Middle frontal gyrus (tissue), 1 donor: ENCODE measurements around the gene ZDHHC21.
"Not testable (repeated sequence)": the region's sequence is repeated elsewhere in the genome, so short reads cannot be mapped to it uniquely, and the experiment has no call there.

ENCODE experiments used
- DNase-seq: peaks from one replicate; pipeline ENCODE4 v3.0.0-alpha.2; 2015; ENCODE audit warnings: low spot score; ENCODE audit errors: extremely low spot score

Gene ZDHHC21

DNA sequence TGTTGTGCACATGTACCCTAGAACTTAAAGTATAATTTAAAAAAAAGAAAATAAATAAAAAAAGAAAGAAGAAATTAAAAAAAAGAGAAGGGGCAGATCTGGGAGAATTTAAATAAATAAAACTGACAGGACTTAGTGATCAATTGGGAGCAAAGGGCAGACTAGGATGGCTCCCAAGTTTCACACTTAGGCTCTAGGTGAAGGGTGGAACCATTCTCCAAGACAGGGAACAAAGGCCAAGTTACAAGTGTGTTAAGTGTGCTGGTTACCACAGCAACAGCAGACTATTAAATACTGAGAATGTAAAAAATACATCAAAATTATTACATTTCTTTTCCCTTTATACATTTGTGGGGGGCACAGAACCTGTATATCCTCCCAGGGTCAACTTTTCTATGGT is 7.1 kb downstream of the ZDHHC21 start:
- DNase-seq = no peak

- DNase-seq = not testable (repeated sequence)
These were observed 10.6 kb downstream of the ZDHHC21 start for GRCh38 chr9:14682616-14683015.

- DNase-seq = no peak
These were observed 14.5 kb downstream of the ZDHHC21 start for GRCh38 chr9:14678776-14679175.

DNA sequence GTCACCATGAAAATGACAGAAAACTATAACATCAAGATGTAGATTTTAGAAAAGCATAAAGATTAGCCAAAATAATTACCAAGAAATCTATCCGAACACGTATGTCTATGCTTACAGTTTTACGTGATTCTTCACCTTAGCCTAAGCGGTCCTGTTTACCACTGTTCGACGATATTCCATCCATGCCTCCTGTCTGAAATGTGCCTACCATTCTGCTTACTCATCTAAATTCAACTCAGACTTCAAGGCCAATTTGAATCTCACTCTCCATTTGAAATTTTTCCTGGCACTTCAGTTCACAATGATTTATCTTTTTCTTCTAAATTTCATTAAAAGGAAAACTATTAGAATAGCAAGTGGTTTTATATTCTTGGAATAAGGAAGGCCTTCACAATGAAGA is 15.4 kb downstream of the ZDHHC21 start:
- DNase-seq = no peak

GRCh38 chr9:14677396-14677795 is 15.8 kb downstream of the ZDHHC21 start:
- DNase-seq = no peak

DNA sequence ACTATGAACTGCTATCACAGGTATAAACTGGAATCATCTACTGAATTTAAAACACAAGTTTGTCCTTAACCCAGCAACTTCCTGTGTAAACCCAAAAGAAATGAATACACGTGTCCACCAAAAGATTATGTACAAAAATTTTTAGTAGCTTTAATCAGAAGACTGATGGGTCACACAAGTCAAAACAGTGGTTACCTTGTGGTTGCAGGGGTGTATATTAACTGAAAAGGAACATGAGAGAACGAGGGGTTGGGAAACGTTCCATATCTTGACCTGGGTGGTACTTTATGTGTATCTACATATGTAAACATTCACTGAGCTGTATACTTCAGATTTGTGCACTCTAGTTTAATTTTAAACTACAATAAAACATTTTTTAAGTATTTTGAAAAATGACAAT is 18.6 kb downstream of the ZDHHC21 start:
- no peak for DNase-seq

GRCh38 chr9:14671377-14671776 is 21.9 kb downstream of the ZDHHC21 start:
- DNase-seq = no peak

DNA sequence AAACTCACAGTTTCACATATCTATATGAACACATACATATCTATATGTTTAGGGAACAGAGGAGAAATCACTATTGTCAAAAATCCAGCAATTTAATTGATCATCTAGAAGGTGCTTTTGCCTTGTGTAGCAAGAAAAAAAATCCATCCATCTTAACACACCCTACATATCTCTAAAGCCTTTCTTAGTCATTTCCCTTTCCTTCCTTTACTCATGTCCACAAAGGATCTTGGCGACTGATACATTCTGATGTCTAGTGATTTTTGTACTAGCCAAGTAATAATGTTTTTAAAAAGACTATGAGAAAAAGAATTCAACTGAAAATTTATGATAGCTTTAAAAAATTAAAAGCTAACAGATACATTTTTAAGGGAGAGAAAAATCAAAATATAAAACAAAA is 22.5 kb downstream of the ZDHHC21 start:
- DNase-seq = no peak

DNA sequence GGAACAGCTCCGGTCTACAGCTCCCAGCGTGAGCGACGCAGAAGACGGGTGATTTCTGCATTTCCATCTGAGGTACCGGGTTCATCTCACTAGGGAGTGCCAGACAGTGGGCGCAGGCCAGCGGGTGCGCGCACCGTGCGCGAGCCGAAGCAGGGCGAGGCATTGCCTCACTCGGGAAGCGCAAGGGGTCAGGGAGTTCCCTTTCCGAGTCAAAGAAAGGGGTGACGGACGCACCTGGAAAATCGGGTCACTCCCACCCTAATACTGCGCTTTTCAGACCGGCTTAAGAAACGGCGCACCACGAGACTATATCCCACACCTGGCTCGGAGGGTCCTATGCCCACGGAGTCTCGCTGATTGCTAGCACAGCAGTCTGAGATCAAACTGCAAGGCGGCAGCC is 29.2 kb downstream of the ZDHHC21 start:
- DNase-seq = not testable (repeated sequence)

- DNase-seq = no peak
These were observed 31.2 kb downstream of the ZDHHC21 start for GRCh38 chr9:14662060-14662453.

GRCh38 chr9:14661421-14662059 is 31.7 kb downstream of the ZDHHC21 start:
- no peak for DNase-seq

DNA sequence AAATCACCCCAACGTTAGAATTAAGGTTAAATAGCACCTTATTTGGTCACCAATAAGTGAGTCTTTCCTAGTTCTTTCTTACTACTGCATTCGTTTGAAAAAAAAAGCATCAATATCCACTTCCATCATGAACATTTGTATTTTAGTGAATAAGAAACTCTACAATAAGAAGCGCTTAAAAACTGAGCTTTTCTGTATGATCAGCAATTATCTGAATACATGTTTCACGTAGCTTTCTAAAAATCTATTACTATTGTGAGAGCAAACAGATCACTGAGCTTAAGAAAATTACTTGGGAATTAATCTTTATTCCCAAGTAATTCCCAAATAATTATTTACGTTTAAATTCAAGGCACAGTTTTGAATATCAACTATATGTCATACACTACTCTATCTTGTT is 32.5 kb downstream of the ZDHHC21 start:
- no peak for DNase-seq

- DNase-seq = no peak
These were observed 38.3 kb downstream of the ZDHHC21 start for GRCh38 chr9:14654932-14655331.

- DNase-seq = no peak
These were observed 39.7 kb downstream of the ZDHHC21 start for GRCh38 chr9:14653511-14653910.

- DNase-seq = no peak
These were observed 40.4 kb downstream of the ZDHHC21 start for GRCh38 chr9:14652729-14653377.

GRCh38 chr9:14650596-14650995 is 42.6 kb downstream of the ZDHHC21 start:
- DNase-seq = no peak

DNA sequence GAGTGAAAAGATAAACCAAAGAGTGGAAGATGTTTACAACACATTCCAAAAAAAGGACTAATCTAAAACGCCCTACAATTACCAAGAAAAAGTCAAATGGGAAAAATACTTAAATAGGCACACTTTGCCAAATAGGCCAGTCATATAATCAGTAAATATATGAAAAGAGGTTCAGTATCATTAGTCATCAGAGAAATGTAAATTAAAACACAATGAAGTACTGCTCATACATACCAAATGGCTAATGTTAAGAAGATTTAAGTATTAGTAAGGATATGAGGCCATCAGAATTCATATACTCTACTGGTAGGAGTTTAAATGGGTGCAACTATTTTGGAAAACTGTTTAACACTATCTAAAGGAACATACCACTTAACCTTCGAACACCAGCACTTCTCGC is 47.6 kb downstream of the ZDHHC21 start:
- DNase-seq = no peak

GRCh38 chr9:14640967-14641366 is 52.3 kb downstream of the ZDHHC21 start:
- DNase-seq = no peak

DNA sequence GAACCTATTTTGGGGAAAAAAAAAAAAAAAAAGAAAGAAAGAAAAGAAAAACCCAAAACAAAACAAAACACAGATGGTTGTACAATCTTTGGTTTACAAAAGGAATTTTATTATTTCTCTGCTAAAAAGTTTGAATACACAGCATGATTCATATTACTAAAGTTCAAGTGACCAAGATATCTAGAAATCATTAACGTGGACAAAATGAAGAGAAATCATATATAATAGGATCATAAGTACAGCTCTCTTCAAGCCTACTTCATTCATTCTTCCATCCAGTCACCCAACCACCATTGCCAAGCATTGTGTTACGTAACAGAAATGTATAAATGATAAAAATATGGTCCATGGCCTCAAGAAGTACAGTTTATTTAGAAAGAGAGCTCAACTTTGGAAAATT is 52.9 kb downstream of the ZDHHC21 start:
- no peak for DNase-seq

GRCh38 chr9:14633906-14634565 is 59.2 kb downstream of the ZDHHC21 start:
- DNase-seq = no peak

DNA sequence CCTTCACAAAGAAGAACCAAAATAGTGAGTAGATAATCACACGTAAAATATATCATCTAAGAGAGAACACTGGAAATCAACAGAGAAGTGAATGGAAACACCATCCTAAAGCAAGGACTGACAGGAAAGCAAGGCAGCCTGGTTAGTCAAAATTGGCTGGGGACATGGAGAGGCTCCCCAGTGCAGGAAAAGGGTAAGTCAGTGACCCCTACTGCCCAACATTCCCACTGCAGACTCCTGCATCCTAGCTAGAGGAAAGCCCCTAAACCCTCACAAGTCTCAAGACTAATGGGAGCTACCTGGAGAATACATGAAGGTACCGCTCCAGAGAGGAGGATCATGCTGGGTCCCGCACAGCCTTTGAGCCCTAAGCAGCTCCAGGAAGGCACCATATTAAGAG is 60.1 kb downstream of the ZDHHC21 start:
- DNase-seq = no peak

GRCh38 chr9:14627513-14627912 is 65.7 kb downstream of the ZDHHC21 start:
- DNase-seq = no peak
